ENCODE results near the gene PLXNA4.

DNA sequence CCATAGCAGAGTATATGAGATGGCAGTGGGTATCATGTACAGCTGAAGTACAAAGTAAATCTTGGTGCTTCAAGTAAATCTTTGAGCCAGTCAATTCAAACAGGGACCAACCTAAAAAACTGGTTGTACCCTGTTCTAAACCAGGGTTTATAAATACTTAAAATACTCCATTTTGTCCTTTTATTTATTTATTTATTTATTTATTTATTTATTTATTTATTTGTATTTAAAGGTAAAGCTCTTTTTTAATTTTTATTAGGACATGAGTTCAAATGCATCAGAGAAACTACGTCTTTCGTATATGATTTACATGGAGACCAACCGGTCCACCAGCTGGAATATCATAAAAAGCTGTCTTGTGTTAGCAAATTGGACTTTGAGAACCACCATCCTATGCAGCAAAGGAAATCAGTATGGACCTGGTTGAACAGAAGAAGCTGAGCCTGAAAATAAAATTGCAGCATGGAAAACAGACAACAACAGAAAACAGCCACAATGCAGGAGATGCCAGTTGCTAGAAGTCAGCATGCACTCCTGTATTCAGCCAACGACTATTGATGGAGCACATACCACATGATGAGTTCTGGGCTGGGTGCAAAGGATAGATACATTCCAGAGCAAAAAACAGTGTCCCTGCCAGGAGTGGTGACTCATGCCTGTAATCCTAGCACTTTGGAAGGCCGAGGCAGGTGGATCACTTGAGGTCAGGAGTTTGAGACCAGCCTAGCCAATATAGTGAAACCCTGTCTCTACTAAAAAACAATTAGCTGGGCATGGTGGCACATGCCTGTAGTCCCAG lies 60.0 kb downstream of the PLXNA4 start:
- TF ChIP-seq CTCF (IDR thresholded peaks at IDR 0.05) (no peak), POLR2A (IDR thresholded peaks at IDR 0.05) (no peak), POLR2AphosphoS5 (IDR thresholded peaks at IDR 0.05) (no peak), EP300 (IDR thresholded peaks at IDR 0.05; ENCODE audit: low read depth) (no peak)
